HepG2 (cell line): ENCODE data around the gene LRRN2. TPM values are rescaled to one million over a fixed set of nuclear protein-coding genes. Genes with fewer than 3 reads are reported as not detected.

Experiments
- ATAC-seq: fragments of 200-7000 bp; cut with Tn5 transposase; 3 replicates; pipeline ENCODE4 v1.9.1; 2020; ENCODE audit warnings: mild to moderate bottlenecking, moderate library complexity
- BruUV-seq: library from RNA; stranded (reverse); fragments of 400-500 nt; replicated peaks from 2 replicates; lab custom pipeline; 2021; lab: Mats Ljungman, UMichigan
- CTCF ChIA-PET: fragments of 300-600 bp; formaldehyde crosslinking; extraction: SDS; loops from one replicate; lab custom pipeline; 2021; ENCODE audit warnings: low total read pairs, inconsistent platforms, low intra/inter-chr PET ratio; lab: Yijun Ruan, JAX
- POLR2A ChIA-PET: fragments of 350-600 bp; sonication (Branson Sonifier 250); formaldehyde crosslinking; loops from one replicate; lab custom pipeline; 2020; ENCODE audit warnings: antibody characterized with exemption, inconsistent platforms; lab: Yijun Ruan, JAX
- DNase-seq: peaks from one replicate; pipeline ENCODE4 v3.0.0-alpha.2; 2015; ENCODE audit warnings: low spot score
- FAIRE-seq: peaks from 3 replicates; lab custom pipeline; 2011; peaks lifted over from hg19 to GRCh38; lab: Jason Lieb, UNC
- H2AFZ ChIP-seq: one replicate; pipeline ENCODE4 v1.6.1; 2011; ENCODE audit warnings: low read length, inconsistent platforms
- H3K27ac ChIP-seq: fragments of 300-600 bp; 3 replicates; pipeline ENCODE4 v1.8.0; 2011; ENCODE audit warnings: mixed run types, mild to moderate bottlenecking, mixed read lengths, low read length, inconsistent platforms; ENCODE audit not compliant: insufficient read depth; ENCODE audit errors: extremely low read length
- H3K27me3 ChIP-seq, 2 experiments: fragments of 200-600 bp in 1 of 2; 2 replicates in 1 of 2; 3 replicates in 1 of 2; pipeline versions ENCODE4 v1.6.0 to v1.8.0; 2011; ENCODE audit warnings: low read length in 2 of 2, mild to moderate bottlenecking in 2 of 2, moderate library complexity in 2 of 2, inconsistent platforms in 1 of 2; ENCODE audit not compliant: insufficient read depth in 2 of 2, control insufficient read depth in 1 of 2
- H3K36me3 ChIP-seq, 2 experiments: fragments of 200-600 bp in 1 of 2; replicated peaks in 1 of 2; 2 replicates in 1 of 2; 3 replicates in 1 of 2; pipeline versions ENCODE4 v1.5.1 to v1.8.0; 2011; ENCODE audit warnings: low read length in 2 of 2, inconsistent platforms in 1 of 2; ENCODE audit not compliant: insufficient read depth in 2 of 2, control insufficient read depth in 1 of 2
- H3K4me1 ChIP-seq: 2 replicates; pipeline ENCODE4 v1.5.1; 2012; ENCODE audit warnings: low read length, inconsistent platforms; ENCODE audit not compliant: insufficient read depth
- H3K4me2 ChIP-seq: 2 replicates; pipeline ENCODE4 v1.6.0; 2011; ENCODE audit warnings: low read depth, low read length, inconsistent platforms
- H3K4me3 ChIP-seq, 3 experiments: fragments of 200-600 bp in 1 of 3; sonication (generic), shearing (Covaris generic) in 1 of 3; replicated peaks in 1 of 3; 2 replicates each; pipeline ENCODE4 v1.5.1; 2011 to 2016; ENCODE audit warnings: low read length in 3 of 3, inconsistent platforms in 2 of 3, low read depth in 2 of 3, mild to moderate bottlenecking in 2 of 3, control low read depth in 1 of 3, mixed read lengths in 1 of 3; ENCODE audit not compliant: insufficient read depth in 1 of 3
- H3K79me2 ChIP-seq: one replicate; pipeline ENCODE4 v1.6.1; 2011; ENCODE audit warnings: low read length, inconsistent platforms; ENCODE audit not compliant: insufficient read depth
- H3K9ac ChIP-seq: 2 replicates; pipeline ENCODE4 v1.6.0; 2011; ENCODE audit warnings: mild to moderate bottlenecking, low read depth, low read length, inconsistent platforms; ENCODE audit not compliant: insufficient read depth
- H3K9me3 ChIP-seq: 2 replicates; pipeline ENCODE4 v1.5.1; 2012; ENCODE audit warnings: mild to moderate bottlenecking, low read length
- H4K20me1 ChIP-seq: 2 replicates; pipeline ENCODE4 v1.6.0; 2011; ENCODE audit warnings: inconsistent platforms, mild to moderate bottlenecking, low read length, moderate library complexity; ENCODE audit not compliant: insufficient read depth
- IKZF4 ChIP-seq: sonication (generic); formaldehyde crosslinking; IDR thresholded peaks from 2 replicates; pipeline ENCODE4 v1.5.1; 2020; ENCODE audit warnings: borderline replicate concordance, mild to moderate bottlenecking, low read depth, missing genetic modification reagents; ENCODE audit errors: not compliant biosample characterization
- KAT8 ChIP-seq: IDR thresholded peaks from 2 replicates; pipeline ENCODE4 v1.6.1; 2016; ENCODE audit warnings: missing genetic modification reagents, missing compliant biosample characterization
- PTBP1 ChIP-seq: fragments of 200-400 bp; formaldehyde crosslinking; IDR thresholded peaks from 2 replicates; pipeline ENCODE4 v1.6.1; 2018; ENCODE audit warnings: low read length, low read depth; ENCODE audit not compliant: poor library complexity, severe bottlenecking
- ZNF12 ChIP-seq: sonication (generic); formaldehyde crosslinking; IDR thresholded peaks from 2 replicates; pipeline ENCODE4 v1.5.0; 2020; ENCODE audit warnings: missing genetic modification reagents
- ZNF263 ChIP-seq: sonication (generic); formaldehyde crosslinking; IDR thresholded peaks from 2 replicates; pipeline ENCODE4 v1.4.0; 2020; ENCODE audit warnings: missing genetic modification reagents
- WGBS: methylation state at CpG from one replicate; pipeline ENCODE4 v1.1.6; 2017; ENCODE audit warnings: low lambda C conversion rate; 5-methylcytosine and 5-hydroxymethylcytosine counted together
- in situ Hi-C: cut with HindIII; loops from 2 replicates; pipeline ENCODE4 v1.10.0; 2017; ENCODE audit warnings: low pct_unique_long_range_greater_than_20kb; ENCODE audit not compliant: extremely low pct_ligation_motif_present
- intact Hi-C: fragments of 100-400 bp; cut with micrococcal nuclease; formaldehyde crosslinking; loops from one replicate; pipeline ENCODE4 v1.10.0; 2022; ENCODE audit not compliant: unreplicated experiment
- polyA plus RNA-seq, 8 experiments: library from polyadenylated mRNA; depleted of rRNA in 3 of 8; stranded (reverse) in 7 of 8; unstranded in 1 of 8; fragments of >200 nt; fragmentation: Illumina TruSeq in 4 of 8; extraction: Trizol in 4 of 8; gene quantifications; 2 replicates each; pipeline versions ENCODE4 v1.2.1 to v1.2.3, GENCODE V29; 2011 to 2016; ENCODE audit warnings: low read depth in 4 of 8, missing spikeins in 1 of 8, mixed read lengths in 1 of 8; ENCODE audit not compliant: insufficient read depth in 1 of 8
- total RNA-seq, 5 experiments: library from RNA; depleted of rRNA; stranded (reverse); fragments of >200 nt; fragmentation: Illumina TruSeq; extraction: Trizol; gene quantifications; 2 replicates each; pipeline ENCODE4 v1.2.3, GENCODE V29; 2016; ENCODE audit warnings: low read depth in 1 of 5
- TF ChIP-seq, protein P1 (sequence below): sonication (generic); formaldehyde crosslinking; IDR thresholded peaks from 2 replicates; pipeline ENCODE4 v1.4.0; 2020; ENCODE audit warnings: missing genetic modification reagents, borderline replicate concordance
- TF ChIP-seq, protein P2 (sequence below): sonication (generic); formaldehyde crosslinking; conservative IDR thresholded peaks from 2 replicates; pipeline ENCODE4 v1.4.0; 2020; ENCODE audit warnings: missing genetic modification reagents

The LRRN2 gene
- total and polyA plus RNA-seq, 2 of the 13 experiments (the other 11 are each of a cell fraction or from before 2014, with no cell fraction given): not detected

DNA sequence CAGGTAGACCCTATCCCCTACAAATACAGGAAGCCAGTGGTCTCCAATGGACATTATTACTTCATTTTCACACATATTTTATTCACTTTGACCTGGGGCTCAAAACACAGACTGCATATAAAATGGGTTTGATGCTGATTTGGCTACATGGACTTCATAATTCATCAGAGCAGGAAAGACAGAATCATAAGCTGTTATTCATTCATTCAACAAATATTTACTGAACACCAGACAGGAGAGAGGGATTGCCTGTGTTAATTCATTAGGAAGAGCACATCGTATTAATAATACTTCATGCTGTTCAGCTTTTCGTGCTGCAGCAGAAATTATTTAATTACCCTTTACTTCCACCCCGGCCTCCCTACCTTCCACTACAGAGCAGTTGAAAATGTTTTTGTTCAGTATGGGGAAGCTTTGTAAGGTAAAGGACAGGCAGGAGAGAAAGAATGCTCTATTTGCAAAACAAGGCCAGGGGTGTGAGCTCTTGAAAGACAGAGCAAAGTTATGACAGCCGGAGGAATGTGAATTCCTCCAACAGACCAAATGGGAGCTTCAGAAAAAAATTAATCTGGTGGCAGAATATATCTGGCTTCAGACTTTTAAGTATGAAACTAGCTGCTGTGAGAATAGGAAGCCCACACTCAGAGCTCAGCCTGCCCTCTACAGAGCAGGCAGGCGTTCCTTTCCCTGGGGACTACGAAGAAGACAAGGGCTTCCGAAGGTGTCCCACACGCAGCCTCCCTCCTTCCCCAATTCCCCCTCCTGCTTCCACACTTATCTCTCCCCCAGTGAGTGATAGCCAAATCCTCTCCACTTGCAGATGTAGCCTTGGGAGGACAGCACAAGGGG, 111.3 kb downstream of the LRRN2 start:
- ChIA-PET POLR2A (no interaction called here), CTCF (no interaction called here)
- H3K27me3 ChIP-seq: no peaks in the 10 kb centered on the region
- TF ChIP-seq, protein P1, sequence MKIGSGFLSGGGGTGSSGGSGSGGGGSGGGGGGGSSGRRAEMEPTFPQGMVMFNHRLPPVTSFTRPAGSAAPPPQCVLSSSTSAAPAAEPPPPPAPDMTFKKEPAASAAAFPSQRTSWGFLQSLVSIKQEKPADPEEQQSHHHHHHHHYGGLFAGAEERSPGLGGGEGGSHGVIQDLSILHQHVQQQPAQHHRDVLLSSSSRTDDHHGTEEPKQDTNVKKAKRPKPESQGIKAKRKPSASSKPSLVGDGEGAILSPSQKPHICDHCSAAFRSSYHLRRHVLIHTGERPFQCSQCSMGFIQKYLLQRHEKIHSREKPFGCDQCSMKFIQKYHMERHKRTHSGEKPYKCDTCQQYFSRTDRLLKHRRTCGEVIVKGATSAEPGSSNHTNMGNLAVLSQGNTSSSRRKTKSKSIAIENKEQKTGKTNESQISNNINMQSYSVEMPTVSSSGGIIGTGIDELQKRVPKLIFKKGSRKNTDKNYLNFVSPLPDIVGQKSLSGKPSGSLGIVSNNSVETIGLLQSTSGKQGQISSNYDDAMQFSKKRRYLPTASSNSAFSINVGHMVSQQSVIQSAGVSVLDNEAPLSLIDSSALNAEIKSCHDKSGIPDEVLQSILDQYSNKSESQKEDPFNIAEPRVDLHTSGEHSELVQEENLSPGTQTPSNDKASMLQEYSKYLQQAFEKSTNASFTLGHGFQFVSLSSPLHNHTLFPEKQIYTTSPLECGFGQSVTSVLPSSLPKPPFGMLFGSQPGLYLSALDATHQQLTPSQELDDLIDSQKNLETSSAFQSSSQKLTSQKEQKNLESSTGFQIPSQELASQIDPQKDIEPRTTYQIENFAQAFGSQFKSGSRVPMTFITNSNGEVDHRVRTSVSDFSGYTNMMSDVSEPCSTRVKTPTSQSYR (CRISPR knock-in tag): no peak
- TF ChIP-seq, protein P2, sequence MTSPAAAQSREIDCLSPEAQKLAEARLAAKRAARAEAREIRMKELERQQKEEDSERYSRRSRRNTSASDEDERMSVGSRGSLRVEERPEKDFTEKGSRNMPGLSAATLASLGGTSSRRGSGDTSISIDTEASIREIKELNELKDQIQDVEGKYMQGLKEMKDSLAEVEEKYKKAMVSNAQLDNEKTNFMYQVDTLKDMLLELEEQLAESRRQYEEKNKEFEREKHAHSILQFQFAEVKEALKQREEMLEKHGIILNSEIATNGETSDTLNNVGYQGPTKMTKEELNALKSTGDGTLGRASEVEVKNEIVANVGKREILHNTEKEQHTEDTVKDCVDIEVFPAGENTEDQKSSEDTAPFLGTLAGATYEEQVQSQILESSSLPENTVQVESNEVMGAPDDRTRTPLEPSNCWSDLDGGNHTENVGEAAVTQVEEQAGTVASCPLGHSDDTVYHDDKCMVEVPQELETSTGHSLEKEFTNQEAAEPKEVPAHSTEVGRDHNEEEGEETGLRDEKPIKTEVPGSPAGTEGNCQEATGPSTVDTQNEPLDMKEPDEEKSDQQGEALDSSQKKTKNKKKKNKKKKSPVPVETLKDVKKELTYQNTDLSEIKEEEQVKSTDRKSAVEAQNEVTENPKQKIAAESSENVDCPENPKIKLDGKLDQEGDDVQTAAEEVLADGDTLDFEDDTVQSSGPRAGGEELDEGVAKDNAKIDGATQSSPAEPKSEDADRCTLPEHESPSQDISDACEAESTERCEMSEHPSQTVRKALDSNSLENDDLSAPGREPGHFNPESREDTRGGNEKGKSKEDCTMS (CRISPR knock-in tag): no peak
- TF ChIP-seq ZNF12 (no peak), PTBP1 (no peak), IKZF4 (no peak), ZNF263 (CRISPR knock-in tag) (no peak), KAT8 (no peak)
- H3K4me2 ChIP-seq: no peak overlapping the region
- no peak overlapping the region for H3K27ac ChIP-seq
- no peaks in the 10 kb centered on the region for H3K9me3 ChIP-seq
- intact Hi-C loops: no loop called here
- no peak for DNase-seq
- no peak overlapping the region for H3K4me3 ChIP-seq
- no peak for FAIRE-seq
- in situ Hi-C loops: no loop called here
- no peaks in the 10 kb centered on the region for H4K20me1 ChIP-seq
- no peak for ATAC-seq
- no peak overlapping the region for H2AFZ ChIP-seq
- BruUV-seq: no TSS peak
- no peaks in the 10 kb centered on the region for H3K79me2 ChIP-seq
- H3K4me1 ChIP-seq: no peaks in the 10 kb centered on the region
- no peak overlapping the region for H3K9ac ChIP-seq
- no peaks in the 10 kb centered on the region for H3K36me3 ChIP-seq
- WGBS: 75% methylated on average over 8 of the region's 8 CpGs
